Measurements from ENCODE around the gene WDR1.

The WDR1 gene

DNA sequence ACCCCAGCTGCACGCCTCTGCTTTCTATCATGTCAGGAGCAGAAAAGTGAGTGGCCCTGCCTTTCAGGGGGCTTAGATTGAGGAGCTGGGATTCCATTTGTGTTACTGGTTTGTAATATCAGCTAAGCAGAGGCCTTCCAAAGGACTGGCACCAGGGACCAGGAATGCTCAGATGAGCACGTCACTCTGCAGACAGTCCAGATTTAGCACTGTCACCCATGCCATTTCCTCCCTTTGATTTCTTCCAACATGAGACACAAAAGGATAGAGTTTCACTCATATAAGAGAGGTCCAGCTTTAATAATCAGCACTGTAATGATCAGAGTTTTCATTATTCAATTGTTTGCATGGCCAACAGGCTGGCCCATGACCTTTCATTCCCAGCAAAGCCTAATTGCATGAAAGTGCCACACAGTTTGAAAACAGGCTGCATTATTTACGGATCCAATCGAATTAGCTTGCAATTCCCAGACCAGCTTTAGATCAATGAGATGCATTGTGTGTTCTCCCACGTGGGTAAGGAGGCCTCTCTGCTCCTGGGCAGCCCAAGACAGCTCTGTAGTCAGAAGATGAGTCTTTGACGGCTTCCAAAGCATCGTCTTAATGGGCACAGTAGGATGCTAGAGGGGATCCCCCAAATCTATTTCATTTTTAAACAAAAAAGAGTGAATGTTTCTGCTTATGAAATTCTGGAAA lies 85.5 kb downstream of the WDR1 start:
- TF ChIP-seq, protein P1, sequence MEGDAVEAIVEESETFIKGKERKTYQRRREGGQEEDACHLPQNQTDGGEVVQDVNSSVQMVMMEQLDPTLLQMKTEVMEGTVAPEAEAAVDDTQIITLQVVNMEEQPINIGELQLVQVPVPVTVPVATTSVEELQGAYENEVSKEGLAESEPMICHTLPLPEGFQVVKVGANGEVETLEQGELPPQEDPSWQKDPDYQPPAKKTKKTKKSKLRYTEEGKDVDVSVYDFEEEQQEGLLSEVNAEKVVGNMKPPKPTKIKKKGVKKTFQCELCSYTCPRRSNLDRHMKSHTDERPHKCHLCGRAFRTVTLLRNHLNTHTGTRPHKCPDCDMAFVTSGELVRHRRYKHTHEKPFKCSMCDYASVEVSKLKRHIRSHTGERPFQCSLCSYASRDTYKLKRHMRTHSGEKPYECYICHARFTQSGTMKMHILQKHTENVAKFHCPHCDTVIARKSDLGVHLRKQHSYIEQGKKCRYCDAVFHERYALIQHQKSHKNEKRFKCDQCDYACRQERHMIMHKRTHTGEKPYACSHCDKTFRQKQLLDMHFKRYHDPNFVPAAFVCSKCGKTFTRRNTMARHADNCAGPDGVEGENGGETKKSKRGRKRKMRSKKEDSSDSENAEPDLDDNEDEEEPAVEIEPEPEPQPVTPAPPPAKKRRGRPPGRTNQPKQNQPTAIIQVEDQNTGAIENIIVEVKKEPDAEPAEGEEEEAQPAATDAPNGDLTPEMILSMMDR (IDR thresholded peaks at IDR 0.05; ENCODE audit: insufficient read depth, low read depth, low read length, missing control alignments): no peak
- no peak for DNase-seq (ENCODE audit: low read depth)
- H3K4me3 ChIP-seq (ENCODE audit: low read length): no peak overlapping the region

DNA sequence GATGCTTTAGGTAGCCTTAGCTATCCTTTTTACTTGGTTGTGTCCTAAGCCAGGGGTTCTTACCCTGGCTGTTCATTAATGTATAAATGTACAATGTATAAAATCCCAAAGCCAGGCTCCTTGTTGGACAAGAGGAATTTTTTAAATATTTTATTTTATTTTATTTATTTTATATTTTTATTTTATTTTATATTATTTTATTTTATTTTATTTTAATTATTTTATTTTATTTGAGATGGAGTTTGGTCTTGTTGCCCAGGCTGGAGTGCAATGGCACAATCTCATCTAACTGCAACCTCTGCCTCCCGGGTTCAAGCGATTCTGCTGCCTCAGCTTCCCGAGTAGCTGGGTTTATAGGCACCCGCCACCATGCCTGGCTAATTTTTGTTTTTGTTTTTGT lies 87.2 kb downstream of the WDR1 start:
- TF ChIP-seq, protein P1 (IDR thresholded peaks at IDR 0.05; ENCODE audit: insufficient read depth, low read depth, low read length, missing control alignments): no peak
- no peak overlapping the region for H3K4me3 ChIP-seq (ENCODE audit: low read length)
- no peak for DNase-seq (ENCODE audit: low read depth)

DNA sequence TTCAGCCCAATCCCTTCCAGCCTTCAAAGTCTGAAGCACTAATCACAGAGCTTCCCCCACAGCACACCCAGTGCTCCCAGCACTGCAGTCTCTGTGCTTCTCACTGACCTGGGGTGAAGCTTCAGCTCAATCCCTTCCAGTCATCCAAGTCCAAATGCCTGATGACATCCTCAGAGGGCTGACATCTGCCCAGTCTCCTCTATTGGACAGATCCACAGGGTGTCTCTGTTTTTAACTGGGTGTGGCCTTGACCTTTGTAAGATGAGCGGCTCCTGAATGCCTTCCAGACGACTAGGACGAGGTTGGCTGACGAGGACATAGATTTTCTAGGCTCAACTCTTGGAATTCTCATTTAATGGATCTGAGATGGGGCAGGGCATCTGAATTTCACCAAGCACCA lies 87.7 kb downstream of the WDR1 start:
- TF ChIP-seq, protein P1 (IDR thresholded peaks at IDR 0.05; ENCODE audit: insufficient read depth, low read depth, low read length, missing control alignments): no peak
- no peak for DNase-seq (ENCODE audit: low read depth)
- H3K4me3 ChIP-seq (ENCODE audit: low read length): no peak overlapping the region

DNA sequence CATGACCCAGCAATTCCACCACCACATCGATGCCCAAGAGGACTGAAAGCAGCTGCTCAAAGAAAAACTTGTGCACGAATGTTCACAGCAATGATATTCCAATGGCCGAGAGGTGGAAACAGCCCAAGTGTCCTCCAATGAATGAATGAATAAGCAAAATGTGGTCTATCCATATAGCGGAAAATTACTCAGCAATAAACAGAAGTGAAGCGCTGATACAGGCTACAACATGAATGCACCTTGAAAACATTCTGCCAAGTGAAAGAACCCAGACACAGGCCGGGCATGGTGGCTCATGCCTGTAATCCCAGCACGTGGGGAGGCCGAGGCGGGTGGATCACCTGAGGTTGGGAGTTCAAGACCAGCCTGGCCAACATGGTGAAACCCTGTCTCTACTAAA lies 90.1 kb downstream of the WDR1 start:
- H3K4me3 ChIP-seq (ENCODE audit: low read length): no peak overlapping the region
- DNase-seq (ENCODE audit: low read depth): peak; percentile 48
- TF ChIP-seq, protein P1 (IDR thresholded peaks at IDR 0.05; ENCODE audit: insufficient read depth, low read depth, low read length, missing control alignments): no peak

DNA sequence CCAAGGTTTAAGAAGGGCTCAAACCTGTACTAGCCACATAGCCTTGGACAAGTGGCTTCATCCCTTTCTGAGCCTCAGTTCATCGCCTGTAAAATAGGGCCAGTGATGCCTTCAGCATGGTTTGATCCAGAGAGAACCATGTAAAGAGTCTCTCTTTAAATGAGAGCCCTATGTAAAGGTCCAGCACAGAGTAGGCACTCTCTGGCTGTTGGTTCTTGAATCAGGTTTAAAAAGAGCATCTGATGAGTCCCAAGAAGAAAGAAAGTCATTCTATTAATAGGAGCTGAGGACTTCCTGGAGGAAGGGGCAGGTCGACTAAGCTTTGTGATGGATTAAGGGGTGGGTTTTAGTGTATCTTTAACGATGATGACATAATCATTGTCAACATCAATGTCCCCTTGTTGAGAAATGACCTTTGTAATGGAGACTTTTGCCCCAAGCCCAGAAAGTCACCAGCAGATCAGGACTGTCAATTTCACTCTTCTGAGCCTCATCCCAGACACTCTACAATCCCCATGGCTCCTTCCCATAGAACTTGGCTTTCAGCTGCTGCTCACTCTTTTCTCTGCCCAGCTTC lies 91.3 kb downstream of the WDR1 start:
- H3K4me3 ChIP-seq (ENCODE audit: low read length): no peak overlapping the region
- TF ChIP-seq, protein P1 (IDR thresholded peaks at IDR 0.05; ENCODE audit: insufficient read depth, low read depth, low read length, missing control alignments): no peak
- no peak for DNase-seq (ENCODE audit: low read depth)
